Subcutaneous abdominal adipose tissue (tissue), 5 donors: ENCODE measurements around the gene KRTAP20-4.

Experiments used
- H3K27ac ChIP-seq: one replicate; pipeline ENCODE4 v1.7.0; 2013; ENCODE audit warnings: low read depth, mild to moderate bottlenecking, inconsistent platforms, low read length, moderate library complexity
- H3K27me3 ChIP-seq, 5 donors: one replicate each; pipeline ENCODE4 v1.7.0; 2013; ENCODE audit warnings: low read length in 5 of 5, inconsistent platforms in 1 of 5; ENCODE audit not compliant: control insufficient read depth in 5 of 5, insufficient read depth in 4 of 5
- H3K36me3 ChIP-seq, 5 donors: one replicate each; pipeline ENCODE4 v1.7.0; 2013; ENCODE audit warnings: low read length in 5 of 5; ENCODE audit not compliant: control insufficient read depth in 5 of 5, insufficient read depth in 5 of 5
- H3K4me1 ChIP-seq, 5 donors: one replicate each; pipeline ENCODE4 v1.7.0; 2013; ENCODE audit warnings: low read length in 5 of 5, mild to moderate bottlenecking in 3 of 5, moderate library complexity in 1 of 5; ENCODE audit not compliant: control insufficient read depth in 5 of 5, insufficient read depth in 5 of 5
- H3K4me3 ChIP-seq, 5 donors: one replicate each; pipeline ENCODE4 v1.7.0; 2013; ENCODE audit warnings: low read length in 5 of 5, low read depth in 1 of 5
- H3K9ac ChIP-seq, 5 donors: one replicate each; pipeline ENCODE4 v1.7.0; 2013; ENCODE audit warnings: low read length in 5 of 5, mild to moderate bottlenecking in 4 of 5, moderate library complexity in 3 of 5
- H3K9me3 ChIP-seq, 5 donors: one replicate each; pipeline ENCODE4 v1.7.0; 2013; ENCODE audit warnings: low read length in 5 of 5; ENCODE audit not compliant: control insufficient read depth in 5 of 5
- donor health status: healthy.
- donor health status: healthy.
- donor health status: healthy.
- donor health status: healthy.
- donor health status: healthy.

The KRTAP20-4 gene

GRCh38 chr21:30612132-30612531, 8.3 kb upstream of the KRTAP20-4 start:
- no peak overlapping the region for H3K4me3 ChIP-seq
- H3K27me3 ChIP-seq, result no peaks in the 10 kb centered on the region
- H3K9me3 ChIP-seq, result peaks cover 0 to 3% (median 0%) of the 10 kb centered on the region in 5 donors
- H3K4me1 ChIP-seq, result no peaks in the 10 kb centered on the region
- H3K36me3 ChIP-seq, result no peaks in the 10 kb centered on the region
- no peak overlapping the region for H3K9ac ChIP-seq
- H3K27ac ChIP-seq, result no peak overlapping the region

GRCh38 chr21:30613836-30614235, 6.6 kb upstream of the KRTAP20-4 start, which contains the start of gene KRTAP6-1:
KRTAP6-1 (minus strand) TSS chr21:30613930; CDS start chr21:30613904, 26 bp downstream.
- Histone ChIP-seq H3K36me3 (no peaks in the 10 kb centered on the region), H3K27me3 (no peaks in the 10 kb centered on the region), H3K4me1 (no peaks in the 10 kb centered on the region), H3K9me3 (peaks cover 0 to 3% (median 0%) of the 10 kb centered on the region in 5 donors), H3K9ac (no peak within 1 kb of the TSS), H3K4me3 (no peak within 1 kb of the TSS), H3K27ac (no peak within 1 kb of the TSS)

GRCh38 chr21:30615199-30615598, 5.2 kb upstream of the KRTAP20-4 start:
- Histone ChIP-seq H3K36me3 (no peaks in the 10 kb centered on the region), H3K4me3 (no peak overlapping the region), H3K27me3 (no peaks in the 10 kb centered on the region), H3K4me1 (no peaks in the 10 kb centered on the region), H3K9me3 (peaks cover 0 to 3% (median 0%) of the 10 kb centered on the region in 5 donors), H3K9ac (no peak overlapping the region), H3K27ac (no peak overlapping the region)

- Histone ChIP-seq H3K9me3 (peaks cover 0 to under 1% (median 0%) of the 10 kb centered on the region in 5 donors), H3K27ac (no peak within 1 kb of the TSS), H3K9ac (no peak within 1 kb of the TSS), H3K4me3 (no peak within 1 kb of the TSS), H3K4me1 (no peaks in the 10 kb centered on the region), H3K27me3 (no peaks in the 10 kb centered on the region), H3K36me3 (no peaks in the 10 kb centered on the region)
These were observed 4.3 kb upstream of the KRTAP20-4 start, which contains the start of gene KRTAP20-1 for GRCh38 chr21:30616125-30616524. KRTAP20-1 (plus strand) TSS chr21:30616425; CDS start chr21:30616455, 30 bp downstream.

GRCh38 chr21:30620080-30620479, 347 bp upstream of the KRTAP20-4 start:
- Histone ChIP-seq H3K9me3 (peaks cover 0 to 2% (median 0%) of the 10 kb centered on the region in 5 donors), H3K27me3 (no peaks in the 10 kb centered on the region), H3K4me1 (no peaks in the 10 kb centered on the region), H3K4me3 (no peak overlapping the region), H3K36me3 (no peaks in the 10 kb centered on the region), H3K9ac (no peak overlapping the region), H3K27ac (no peak overlapping the region)

- Histone ChIP-seq H3K27ac (no peak overlapping the region), H3K9ac (no peak overlapping the region), H3K9me3 (peaks cover 0 to 4% (median 0%) of the 10 kb centered on the region in 5 donors), H3K36me3 (no peaks in the 10 kb centered on the region), H3K27me3 (no peaks in the 10 kb centered on the region), H3K4me1 (peaks cover 0 to 13% (median 4%) of the 10 kb centered on the region in 5 donors), H3K4me3 (no peak overlapping the region)
These were observed 2.9 kb downstream of the KRTAP20-4 start for GRCh38 chr21:30623362-30623761.

- no peak overlapping the region for H3K27ac ChIP-seq
- H3K4me3 ChIP-seq, result no peak overlapping the region
- H3K27me3 ChIP-seq, result no peaks in the 10 kb centered on the region
- H3K9ac ChIP-seq, result no peak overlapping the region
- H3K36me3 ChIP-seq, result no peaks in the 10 kb centered on the region
- H3K4me1 ChIP-seq, result peaks cover 0 to 13% (median 4%) of the 10 kb centered on the region in 5 donors
- peaks cover 0 to 4% (median 0%) of the 10 kb centered on the region in 5 donors for H3K9me3 ChIP-seq
These were observed 5.2 kb downstream of the KRTAP20-4 start for GRCh38 chr21:30625449-30626165.

GRCh38 chr21:30628109-30628508, 7.7 kb downstream of the KRTAP20-4 start:
- Histone ChIP-seq H3K4me1 (peaks cover 0 to 13% (median 4%) of the 10 kb centered on the region in 5 donors), H3K27ac (no peak overlapping the region), H3K4me3 (no peak overlapping the region), H3K9me3 (peaks cover 0 to 4% (median 0%) of the 10 kb centered on the region in 5 donors), H3K9ac (no peak overlapping the region), H3K27me3 (no peaks in the 10 kb centered on the region), H3K36me3 (no peaks in the 10 kb centered on the region)

GRCh38 chr21:30629200-30629599, 8.8 kb downstream of the KRTAP20-4 start:
- H3K4me1 ChIP-seq, result peaks cover 0 to 13% (median 4%) of the 10 kb centered on the region in 5 donors
- peaks cover 0 to 4% (median 0%) of the 10 kb centered on the region in 5 donors for H3K9me3 ChIP-seq
- H3K27me3 ChIP-seq, result no peaks in the 10 kb centered on the region
- no peaks in the 10 kb centered on the region for H3K36me3 ChIP-seq
- H3K4me3 ChIP-seq, result no peak overlapping the region
- no peak overlapping the region for H3K27ac ChIP-seq
- H3K9ac ChIP-seq, result no peak overlapping the region

GRCh38 chr21:30634906-30635305, 14.5 kb downstream of the KRTAP20-4 start, which contains the start of gene KRTAP20-2:
KRTAP20-2 (plus strand) TSS chr21:30635206; CDS start chr21:30635264, 58 bp downstream.
- no peaks in the 10 kb centered on the region for H3K36me3 ChIP-seq
- no peaks in the 10 kb centered on the region for H3K4me1 ChIP-seq
- H3K27ac ChIP-seq, result no peak within 1 kb of the TSS
- no peak within 1 kb of the TSS for H3K9ac ChIP-seq
- no peak within 1 kb of the TSS for H3K4me3 ChIP-seq
- no peaks in the 10 kb centered on the region for H3K9me3 ChIP-seq
- no peaks in the 10 kb centered on the region for H3K27me3 ChIP-seq
